NCI-H2171 (cell line): ENCODE measurements around the gene STARD10.

ENCODE experiments used
- DNase-seq: peaks from one replicate; lab custom pipeline; 2025; lab: John Stamatoyannopoulos, UW

STARD10 gene

DNA sequence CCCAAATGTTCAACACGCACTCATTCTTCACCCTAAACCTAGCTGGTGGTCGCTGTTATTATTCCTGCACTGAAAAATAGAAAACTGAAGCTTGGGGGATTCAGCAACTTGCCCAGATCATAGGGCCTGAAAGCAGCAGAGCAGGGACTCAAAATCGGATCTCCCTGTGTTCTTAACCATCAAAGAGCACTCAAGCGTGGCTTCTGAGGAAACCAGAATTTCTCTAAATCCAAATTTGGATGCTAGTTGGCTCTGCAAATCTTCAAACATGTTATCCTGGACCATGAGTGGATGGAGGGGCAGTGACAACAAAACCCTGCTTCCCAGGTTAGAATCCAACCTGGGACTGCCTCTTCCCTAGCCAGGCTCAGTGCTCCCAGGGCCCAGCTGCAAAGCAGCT, 30.0 kb downstream of the STARD10 start:
- no peak for DNase-seq

DNA sequence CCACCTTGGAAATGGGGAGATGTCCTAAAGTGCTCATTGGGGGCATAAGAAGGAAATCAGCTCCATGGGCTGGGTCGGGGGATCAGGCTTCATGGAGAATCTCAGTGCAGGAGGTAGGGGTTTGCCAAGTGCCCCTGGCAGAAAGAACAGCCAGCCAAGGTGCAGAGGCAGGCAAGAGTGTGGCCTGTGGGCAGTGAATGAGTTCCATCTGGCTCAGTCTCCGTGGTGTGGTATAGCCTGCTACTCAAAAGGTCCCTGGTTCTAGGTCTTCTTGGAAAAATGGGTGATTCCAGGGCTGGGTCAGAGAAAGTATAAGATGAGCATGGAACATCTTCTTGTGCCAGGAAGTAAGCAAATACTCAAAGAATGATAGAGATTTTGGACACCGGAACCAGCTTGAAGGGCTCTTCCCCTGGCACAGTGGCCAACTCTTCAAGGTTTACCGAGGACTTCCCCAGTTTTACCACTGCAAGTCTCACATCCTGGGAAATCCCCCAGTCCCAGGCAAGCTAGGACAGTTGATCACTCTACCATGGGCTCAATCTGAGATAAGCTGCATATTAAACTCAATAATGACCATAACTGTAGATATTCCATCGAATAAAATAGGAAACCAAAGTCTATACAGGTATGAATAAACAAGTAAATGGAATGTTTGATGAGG, 31.1 kb downstream of the STARD10 start:
- no peak for DNase-seq

GRCh38 chr11:72760539-72761405, 33.1 kb downstream of the STARD10 start:
- DNase-seq, result peak; percentile 22

GRCh38 chr11:72759468-72759985, 34.3 kb downstream of the STARD10 start:
- no peak for DNase-seq

DNA sequence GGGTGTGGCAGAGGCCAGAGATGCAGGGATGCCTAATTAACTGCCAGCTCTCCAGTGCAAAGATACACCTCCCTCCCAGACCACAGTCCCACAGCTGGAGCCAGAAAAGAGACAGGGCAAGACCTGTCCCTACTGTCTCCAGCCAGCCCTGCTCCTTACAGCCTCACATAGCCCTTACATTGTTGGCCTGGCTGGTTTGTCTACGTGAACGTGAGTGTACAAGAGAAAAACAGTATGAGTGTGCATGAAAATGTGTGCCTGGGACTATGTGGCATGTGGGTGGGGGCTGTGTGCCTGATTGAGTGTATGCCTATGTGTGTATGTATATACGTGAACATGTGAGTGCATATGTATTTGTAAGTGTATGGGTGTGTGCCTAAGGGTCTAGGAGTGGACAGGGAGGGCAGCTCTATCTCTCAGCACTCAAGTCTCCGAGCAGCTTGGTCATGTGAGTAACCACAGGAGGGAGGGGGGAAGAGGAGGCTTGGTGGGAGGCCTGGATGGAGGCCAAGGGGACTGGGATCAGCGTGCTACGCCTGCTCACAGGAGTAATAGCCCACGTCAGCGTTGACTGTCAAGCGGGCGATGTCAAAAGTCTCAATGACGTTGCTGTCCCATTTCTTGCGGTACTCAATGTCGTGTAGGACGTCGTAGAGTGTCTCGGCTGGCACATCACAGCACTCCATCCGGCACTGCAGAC, 35.0 kb downstream of the STARD10 start:
- no peak for DNase-seq

GRCh38 chr11:72758304-72758689, 35.5 kb downstream of the STARD10 start:
- no peak for DNase-seq

DNA sequence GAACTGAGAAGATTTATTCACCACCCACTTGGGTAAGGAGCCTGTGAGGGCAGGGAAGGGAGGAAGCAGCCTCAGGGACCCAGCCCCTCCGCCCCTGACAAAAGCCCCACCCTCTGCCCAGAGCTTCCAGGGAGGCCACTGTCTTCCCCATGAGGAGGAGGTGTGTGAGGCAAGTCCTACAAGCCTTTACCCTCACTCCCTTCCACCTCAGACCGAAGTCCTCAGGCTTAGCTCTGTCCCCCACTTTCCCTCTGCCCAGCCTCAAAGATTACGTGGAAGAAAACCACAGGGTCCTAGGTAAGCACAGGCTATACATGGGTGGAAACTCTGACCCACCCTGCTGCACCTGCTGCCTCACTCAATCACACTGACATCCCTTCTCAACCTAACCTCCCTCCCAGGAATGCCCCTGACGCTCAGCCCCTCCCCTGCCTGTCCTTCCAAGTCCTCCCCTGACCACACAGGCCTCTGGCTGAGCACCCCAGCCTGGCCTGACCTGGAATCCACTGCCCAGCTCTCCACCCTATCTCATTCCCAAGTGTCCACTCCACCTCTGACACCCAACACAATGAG, 38.0 kb downstream of the STARD10 start:
- DNase-seq, result no peak

DNA sequence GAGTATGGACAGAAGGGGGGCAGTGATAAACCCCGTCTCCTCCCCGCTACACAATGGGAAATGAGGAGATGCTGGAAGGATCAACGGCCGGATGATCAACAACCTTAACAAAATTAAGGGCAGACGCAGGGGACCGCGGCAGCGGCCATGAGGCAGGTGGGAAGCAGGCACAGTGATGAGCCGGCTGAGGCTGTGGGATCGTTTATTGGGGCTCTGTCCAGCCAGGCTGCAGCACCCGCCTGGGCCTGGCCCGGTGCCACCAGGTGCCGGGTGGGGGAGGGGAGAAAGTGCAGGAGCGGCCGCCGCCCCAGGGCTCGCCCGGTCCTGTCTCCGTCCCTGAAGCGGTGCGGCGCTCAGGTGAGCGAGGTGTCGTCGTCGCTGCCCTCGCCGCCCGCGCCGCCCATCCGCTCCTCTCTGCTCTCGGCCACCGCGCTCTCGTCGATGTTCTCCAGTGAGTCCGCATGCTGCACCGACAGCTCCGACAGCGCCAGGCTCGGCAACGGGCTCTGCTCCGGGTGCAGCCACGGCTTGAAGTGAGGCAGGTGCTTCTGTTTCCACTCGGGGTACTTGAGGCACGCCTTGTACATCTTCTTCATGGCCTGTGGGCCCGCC, 39.2 kb downstream of the STARD10 start:
- no peak for DNase-seq

GRCh38 chr11:72754149-72754543, 39.7 kb downstream of the STARD10 start:
- no peak for DNase-seq

DNA sequence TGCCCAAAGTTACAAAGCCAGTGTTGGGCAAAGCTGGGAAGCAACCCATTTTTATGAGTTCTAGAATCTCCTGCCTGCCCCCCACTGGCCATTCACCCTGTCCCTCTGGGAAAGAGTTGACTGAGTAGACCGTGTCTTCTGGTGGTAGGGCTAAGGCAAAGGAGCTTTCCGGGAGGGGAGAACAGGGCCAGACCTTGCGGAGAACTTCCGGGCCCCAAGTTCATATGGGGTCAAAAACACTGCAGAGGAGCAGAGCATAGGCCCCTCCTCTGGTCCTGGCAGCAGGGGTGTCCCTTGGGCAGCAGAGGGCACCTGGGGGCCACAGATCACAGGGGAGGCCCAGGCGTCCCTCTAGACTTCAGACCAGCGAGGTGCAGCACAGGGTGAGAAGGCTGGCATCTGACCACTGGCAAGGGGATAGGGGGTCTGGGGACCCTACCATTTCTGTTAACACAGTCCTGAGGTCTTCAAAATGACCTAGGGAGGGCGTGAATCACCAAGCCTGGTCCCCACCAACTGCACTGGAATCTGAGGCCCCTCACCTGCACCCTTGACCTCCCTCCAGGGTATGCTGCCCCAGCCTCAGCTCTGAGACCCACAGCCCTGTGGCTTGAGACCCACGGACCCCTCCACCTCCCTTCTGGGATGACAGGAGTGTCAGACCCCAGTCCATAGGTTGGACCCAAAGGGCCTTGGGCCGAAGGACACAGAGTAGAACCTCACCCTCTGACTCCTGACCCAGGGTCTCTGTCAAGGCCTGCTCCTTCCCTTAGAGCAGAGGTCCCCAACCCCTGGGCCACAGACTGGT, 40.3 kb downstream of the STARD10 start:
- DNase-seq, result no peak

- no peak for DNase-seq
Measured at GRCh38 chr11:72752088-72752914, 41.5 kb downstream of the STARD10 start, which contains the start of gene ARAP1. TSS of gene ARAP1 (minus strand) at chr11:72752408. CDS start at chr11:72727128, 25,280 bp downstream.

- no peak for DNase-seq
Measured at GRCh38 chr11:72751116-72752087, 42.4 kb downstream of the STARD10 start.

DNA sequence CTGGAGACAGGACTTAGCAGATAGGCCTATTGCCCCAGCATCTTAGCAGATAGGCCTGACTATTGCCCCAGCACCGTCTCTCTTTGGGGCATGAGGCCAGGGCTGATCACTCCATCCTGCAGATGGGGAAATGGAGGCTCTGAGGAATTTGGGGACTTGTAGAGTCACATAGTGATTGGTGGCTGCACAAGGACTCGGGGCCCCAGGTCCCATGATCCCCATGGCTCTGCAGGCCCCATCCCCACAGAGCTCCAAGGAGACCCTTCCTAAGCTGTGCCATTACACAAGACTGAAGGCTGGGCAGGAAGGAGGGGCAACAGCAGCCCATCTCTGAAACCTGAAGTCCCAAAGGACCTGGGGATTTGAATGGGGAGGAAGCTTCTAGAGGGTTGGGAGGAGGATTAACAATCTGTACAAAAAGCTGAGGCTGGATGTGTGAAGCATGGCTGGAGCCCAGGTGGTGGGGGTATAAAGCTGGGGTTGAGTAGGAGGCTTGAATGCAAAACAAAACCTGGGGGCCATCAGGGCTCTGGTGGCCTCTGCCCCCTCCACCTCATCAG, 43.2 kb downstream of the STARD10 start:
- DNase-seq, result no peak

GRCh38 chr11:72750086-72750485, 43.8 kb downstream of the STARD10 start:
- DNase-seq, result no peak

GRCh38 chr11:72747289-72747855, 46.5 kb downstream of the STARD10 start:
- DNase-seq, result no peak

DNA sequence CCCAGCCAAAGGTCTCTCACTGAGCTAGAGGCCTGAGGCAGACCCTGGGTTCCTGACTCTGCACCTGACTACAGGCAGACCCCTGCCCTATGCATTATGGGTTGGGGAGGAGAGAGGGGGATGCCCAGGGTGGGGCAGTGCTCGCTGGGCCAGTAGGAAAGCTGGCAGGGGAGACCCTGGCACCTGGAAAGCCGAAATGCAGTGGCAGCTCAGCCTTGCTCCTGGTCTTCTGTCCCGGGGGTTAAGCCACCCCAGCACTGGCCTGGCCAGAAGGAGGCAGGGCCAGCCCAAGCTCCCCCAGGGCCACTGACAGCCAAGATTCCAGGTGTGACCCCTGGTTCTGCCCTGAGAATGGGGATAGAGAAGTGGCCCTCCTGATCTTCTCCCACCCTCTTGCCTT, 47.0 kb downstream of the STARD10 start:
- DNase-seq, result no peak

DNA sequence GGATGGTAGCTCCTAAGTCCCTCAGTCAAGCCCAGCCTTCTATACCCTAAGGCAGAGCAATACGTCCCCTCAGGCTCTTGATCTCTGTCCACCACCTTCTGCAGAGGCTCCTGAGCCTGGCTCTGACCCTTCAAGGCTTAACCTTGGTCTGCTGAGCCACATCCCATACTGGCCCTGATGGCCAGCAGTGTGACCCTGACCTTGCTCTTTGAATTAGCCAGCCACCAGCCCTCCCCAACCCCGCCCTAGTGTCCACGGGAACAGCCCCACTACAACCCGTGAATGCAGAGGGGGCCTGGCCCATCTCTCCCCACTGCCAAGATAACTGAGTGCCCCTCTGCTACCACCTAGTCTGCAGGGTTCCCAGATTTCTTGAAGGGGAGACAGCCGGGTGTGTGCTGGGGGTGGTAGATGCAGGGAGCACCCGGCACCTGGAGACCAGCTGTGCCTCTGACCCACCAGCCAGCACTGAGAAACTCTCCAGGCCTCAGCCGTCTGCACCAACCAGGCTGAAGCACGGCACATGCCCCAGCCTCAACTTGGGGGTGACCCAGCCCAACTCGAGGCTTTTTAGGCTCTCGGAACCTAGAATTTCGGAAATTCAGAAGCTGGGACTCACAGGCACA, 47.8 kb downstream of the STARD10 start:
- no peak for DNase-seq

DNA sequence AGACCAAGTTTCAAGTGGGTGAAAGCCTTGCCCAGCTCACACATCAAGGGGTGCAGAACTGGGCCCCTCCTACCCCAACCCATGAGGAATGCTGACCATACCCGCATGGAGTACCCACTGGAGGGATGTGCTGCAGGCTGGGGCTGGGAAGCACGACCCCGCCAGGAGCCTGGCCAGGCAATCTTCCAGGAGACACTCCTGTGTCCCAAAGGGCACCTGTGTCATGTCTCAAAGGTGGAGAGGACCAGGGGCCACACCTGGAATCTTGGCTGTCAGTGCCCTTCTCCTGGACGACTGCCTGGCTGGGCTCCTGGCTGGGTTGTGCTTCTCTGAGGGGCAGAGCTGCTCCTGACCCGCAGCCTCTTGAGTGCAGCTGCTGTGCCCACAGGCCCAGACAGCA, 48.3 kb downstream of the STARD10 start:
- no peak for DNase-seq
